HepG2 (cell line): ENCODE measurements around the gene CSNK1E. TPM values are rescaled to one million over a fixed set of nuclear protein-coding genes. Genes with fewer than 3 reads are reported as not detected.

Experiments
- ATAC-seq: fragments of 200-7000 bp; cut with Tn5 transposase; 3 replicates; pipeline ENCODE4 v1.9.1; 2020; ENCODE audit warnings: mild to moderate bottlenecking, moderate library complexity
- BruUV-seq: library from RNA; stranded (reverse); fragments of 400-500 nt; replicated peaks from 2 replicates; lab custom pipeline; 2021; lab: Mats Ljungman, UMichigan
- CTCF ChIA-PET: fragments of 300-600 bp; formaldehyde crosslinking; extraction: SDS; loops from one replicate; lab custom pipeline; 2021; ENCODE audit warnings: low total read pairs, inconsistent platforms, low intra/inter-chr PET ratio; lab: Yijun Ruan, JAX
- POLR2A ChIA-PET: fragments of 350-600 bp; sonication (Branson Sonifier 250); formaldehyde crosslinking; loops from one replicate; lab custom pipeline; 2020; ENCODE audit warnings: antibody characterized with exemption, inconsistent platforms; lab: Yijun Ruan, JAX
- DNase-seq: peaks from one replicate; pipeline ENCODE4 v3.0.0-alpha.2; 2015; ENCODE audit warnings: low spot score
- FAIRE-seq: peaks from 3 replicates; lab custom pipeline; 2011; peaks lifted over from hg19 to GRCh38; lab: Jason Lieb, UNC
- H2AFZ ChIP-seq: one replicate; pipeline ENCODE4 v1.6.1; 2011; ENCODE audit warnings: low read length, inconsistent platforms
- H3K27ac ChIP-seq: fragments of 300-600 bp; 3 replicates; pipeline ENCODE4 v1.8.0; 2011; ENCODE audit warnings: mixed run types, mild to moderate bottlenecking, mixed read lengths, low read length, inconsistent platforms; ENCODE audit not compliant: insufficient read depth; ENCODE audit errors: extremely low read length
- H3K27me3 ChIP-seq, 2 experiments: fragments of 200-600 bp in 1 of 2; 2 replicates in 1 of 2; 3 replicates in 1 of 2; pipeline versions ENCODE4 v1.6.0 to v1.8.0; 2011; ENCODE audit warnings: low read length in 2 of 2, mild to moderate bottlenecking in 2 of 2, moderate library complexity in 2 of 2, inconsistent platforms in 1 of 2; ENCODE audit not compliant: insufficient read depth in 2 of 2, control insufficient read depth in 1 of 2
- H3K36me3 ChIP-seq, 2 experiments: fragments of 200-600 bp in 1 of 2; replicated peaks in 1 of 2; 2 replicates in 1 of 2; 3 replicates in 1 of 2; pipeline versions ENCODE4 v1.5.1 to v1.8.0; 2011; ENCODE audit warnings: low read length in 2 of 2, inconsistent platforms in 1 of 2; ENCODE audit not compliant: insufficient read depth in 2 of 2, control insufficient read depth in 1 of 2
- H3K4me1 ChIP-seq: 2 replicates; pipeline ENCODE4 v1.5.1; 2012; ENCODE audit warnings: low read length, inconsistent platforms; ENCODE audit not compliant: insufficient read depth
- H3K4me2 ChIP-seq: 2 replicates; pipeline ENCODE4 v1.6.0; 2011; ENCODE audit warnings: low read depth, low read length, inconsistent platforms
- H3K4me3 ChIP-seq, 3 experiments: fragments of 200-600 bp in 1 of 3; sonication (generic), shearing (Covaris generic) in 1 of 3; replicated peaks in 1 of 3; 2 replicates each; pipeline ENCODE4 v1.5.1; 2011 to 2016; ENCODE audit warnings: low read length in 3 of 3, inconsistent platforms in 2 of 3, low read depth in 2 of 3, mild to moderate bottlenecking in 2 of 3, control low read depth in 1 of 3, mixed read lengths in 1 of 3; ENCODE audit not compliant: insufficient read depth in 1 of 3
- H3K79me2 ChIP-seq: one replicate; pipeline ENCODE4 v1.6.1; 2011; ENCODE audit warnings: low read length, inconsistent platforms; ENCODE audit not compliant: insufficient read depth
- H3K9ac ChIP-seq: 2 replicates; pipeline ENCODE4 v1.6.0; 2011; ENCODE audit warnings: mild to moderate bottlenecking, low read depth, low read length, inconsistent platforms; ENCODE audit not compliant: insufficient read depth
- H3K9me3 ChIP-seq: 2 replicates; pipeline ENCODE4 v1.5.1; 2012; ENCODE audit warnings: mild to moderate bottlenecking, low read length
- H4K20me1 ChIP-seq: 2 replicates; pipeline ENCODE4 v1.6.0; 2011; ENCODE audit warnings: inconsistent platforms, mild to moderate bottlenecking, low read length, moderate library complexity; ENCODE audit not compliant: insufficient read depth
- MBNL3 ChIP-seq: fragments of 250-450 bp; sonication (Bioruptor Pico); conservative IDR thresholded peaks from 2 replicates; pipeline ENCODE4 v1.8.0; 2022; ENCODE audit warnings: mild to moderate bottlenecking, inconsistent platforms
- NPAS2 ChIP-seq: sonication (generic); formaldehyde crosslinking; IDR thresholded peaks from 2 replicates; pipeline ENCODE4 v1.8.0; 2022; ENCODE audit warnings: mild to moderate bottlenecking, missing genetic modification reagents, borderline replicate concordance
- ZNF558 ChIP-seq: sonication (generic); formaldehyde crosslinking; IDR thresholded peaks from 2 replicates; pipeline ENCODE4 v1.9.0; 2022; ENCODE audit warnings: mild to moderate bottlenecking, missing genetic modification reagents, borderline replicate concordance
- WGBS: methylation state at CpG from one replicate; pipeline ENCODE4 v1.1.6; 2017; ENCODE audit warnings: low lambda C conversion rate; 5-methylcytosine and 5-hydroxymethylcytosine counted together
- in situ Hi-C: cut with HindIII; loops from 2 replicates; pipeline ENCODE4 v1.10.0; 2017; ENCODE audit warnings: low pct_unique_long_range_greater_than_20kb; ENCODE audit not compliant: extremely low pct_ligation_motif_present
- intact Hi-C: fragments of 100-400 bp; cut with micrococcal nuclease; formaldehyde crosslinking; loops from one replicate; pipeline ENCODE4 v1.10.0; 2022; ENCODE audit not compliant: unreplicated experiment
- polyA plus RNA-seq, 8 experiments: library from polyadenylated mRNA; depleted of rRNA in 3 of 8; stranded (reverse) in 7 of 8; unstranded in 1 of 8; fragments of >200 nt; fragmentation: Illumina TruSeq in 4 of 8; extraction: Trizol in 4 of 8; gene quantifications; 2 replicates each; pipeline versions ENCODE4 v1.2.1 to v1.2.3, GENCODE V29; 2011 to 2016; ENCODE audit warnings: low read depth in 4 of 8, missing spikeins in 1 of 8, mixed read lengths in 1 of 8; ENCODE audit not compliant: insufficient read depth in 1 of 8
- total RNA-seq, 5 experiments: library from RNA; depleted of rRNA; stranded (reverse); fragments of >200 nt; fragmentation: Illumina TruSeq; extraction: Trizol; gene quantifications; 2 replicates each; pipeline ENCODE4 v1.2.3, GENCODE V29; 2016; ENCODE audit warnings: low read depth in 1 of 5
- TF ChIP-seq, protein P1 (sequence below): sonication (generic); formaldehyde crosslinking; IDR thresholded peaks from 2 replicates; pipeline ENCODE4 v1.4.0; 2020; ENCODE audit warnings: missing genetic modification reagents
- TF ChIP-seq, protein P2 (sequence below): sonication (generic); formaldehyde crosslinking; IDR thresholded peaks from 2 replicates; pipeline ENCODE4 v1.8.0; 2022; ENCODE audit warnings: missing genetic modification reagents, mild to moderate bottlenecking, moderate library complexity, borderline replicate concordance
- TF ChIP-seq, protein P3 (sequence below): sonication (generic); formaldehyde crosslinking; IDR thresholded peaks from 2 replicates; pipeline ENCODE4 v1.8.0; 2022; ENCODE audit warnings: missing genetic modification reagents, low read depth, mild to moderate bottlenecking, borderline replicate concordance
- TF ChIP-seq, protein P4 (sequence below): sonication (generic); formaldehyde crosslinking; IDR thresholded peaks from 2 replicates; pipeline ENCODE4 v1.5.1; 2020; ENCODE audit warnings: mild to moderate bottlenecking, missing genetic modification reagents, moderate library complexity

The CSNK1E gene
- total and polyA plus RNA-seq, 2 of the 13 experiments (the other 11 are each of a cell fraction or from before 2014, with no cell fraction given): 34.7 to 129 TPM

DNA sequence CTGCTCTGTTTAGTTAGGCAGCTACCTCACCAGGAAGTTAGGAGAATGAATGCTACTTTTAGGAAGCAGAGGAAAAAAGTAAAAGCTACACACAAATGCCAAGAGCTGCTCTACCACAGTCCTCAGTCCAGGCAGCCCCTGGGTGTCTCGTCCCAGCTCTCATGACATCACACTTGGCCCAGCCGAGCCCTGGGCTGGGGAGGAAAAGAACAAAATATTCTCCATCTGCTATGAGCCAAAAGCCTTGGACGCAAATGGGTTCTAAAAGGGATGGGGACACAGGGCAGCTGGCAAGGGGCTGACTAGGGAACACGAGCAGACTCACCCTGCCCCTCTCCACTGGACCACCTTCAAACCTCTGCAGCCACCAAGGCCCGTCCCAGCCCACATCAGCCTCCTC is 70.5 kb downstream of the CSNK1E start (continued):
- TF ChIP-seq, protein P1, sequence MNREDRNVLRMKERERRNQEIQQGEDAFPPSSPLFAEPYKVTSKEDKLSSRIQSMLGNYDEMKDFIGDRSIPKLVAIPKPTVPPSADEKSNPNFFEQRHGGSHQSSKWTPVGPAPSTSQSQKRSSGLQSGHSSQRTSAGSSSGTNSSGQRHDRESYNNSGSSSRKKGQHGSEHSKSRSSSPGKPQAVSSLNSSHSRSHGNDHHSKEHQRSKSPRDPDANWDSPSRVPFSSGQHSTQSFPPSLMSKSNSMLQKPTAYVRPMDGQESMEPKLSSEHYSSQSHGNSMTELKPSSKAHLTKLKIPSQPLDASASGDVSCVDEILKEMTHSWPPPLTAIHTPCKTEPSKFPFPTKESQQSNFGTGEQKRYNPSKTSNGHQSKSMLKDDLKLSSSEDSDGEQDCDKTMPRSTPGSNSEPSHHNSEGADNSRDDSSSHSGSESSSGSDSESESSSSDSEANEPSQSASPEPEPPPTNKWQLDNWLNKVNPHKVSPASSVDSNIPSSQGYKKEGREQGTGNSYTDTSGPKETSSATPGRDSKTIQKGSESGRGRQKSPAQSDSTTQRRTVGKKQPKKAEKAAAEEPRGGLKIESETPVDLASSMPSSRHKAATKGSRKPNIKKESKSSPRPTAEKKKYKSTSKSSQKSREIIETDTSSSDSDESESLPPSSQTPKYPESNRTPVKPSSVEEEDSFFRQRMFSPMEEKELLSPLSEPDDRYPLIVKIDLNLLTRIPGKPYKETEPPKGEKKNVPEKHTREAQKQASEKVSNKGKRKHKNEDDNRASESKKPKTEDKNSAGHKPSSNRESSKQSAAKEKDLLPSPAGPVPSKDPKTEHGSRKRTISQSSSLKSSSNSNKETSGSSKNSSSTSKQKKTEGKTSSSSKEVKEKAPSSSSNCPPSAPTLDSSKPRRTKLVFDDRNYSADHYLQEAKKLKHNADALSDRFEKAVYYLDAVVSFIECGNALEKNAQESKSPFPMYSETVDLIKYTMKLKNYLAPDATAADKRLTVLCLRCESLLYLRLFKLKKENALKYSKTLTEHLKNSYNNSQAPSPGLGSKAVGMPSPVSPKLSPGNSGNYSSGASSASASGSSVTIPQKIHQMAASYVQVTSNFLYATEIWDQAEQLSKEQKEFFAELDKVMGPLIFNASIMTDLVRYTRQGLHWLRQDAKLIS (CRISPR knock-in tag): no peak
- TF ChIP-seq, protein P2, sequence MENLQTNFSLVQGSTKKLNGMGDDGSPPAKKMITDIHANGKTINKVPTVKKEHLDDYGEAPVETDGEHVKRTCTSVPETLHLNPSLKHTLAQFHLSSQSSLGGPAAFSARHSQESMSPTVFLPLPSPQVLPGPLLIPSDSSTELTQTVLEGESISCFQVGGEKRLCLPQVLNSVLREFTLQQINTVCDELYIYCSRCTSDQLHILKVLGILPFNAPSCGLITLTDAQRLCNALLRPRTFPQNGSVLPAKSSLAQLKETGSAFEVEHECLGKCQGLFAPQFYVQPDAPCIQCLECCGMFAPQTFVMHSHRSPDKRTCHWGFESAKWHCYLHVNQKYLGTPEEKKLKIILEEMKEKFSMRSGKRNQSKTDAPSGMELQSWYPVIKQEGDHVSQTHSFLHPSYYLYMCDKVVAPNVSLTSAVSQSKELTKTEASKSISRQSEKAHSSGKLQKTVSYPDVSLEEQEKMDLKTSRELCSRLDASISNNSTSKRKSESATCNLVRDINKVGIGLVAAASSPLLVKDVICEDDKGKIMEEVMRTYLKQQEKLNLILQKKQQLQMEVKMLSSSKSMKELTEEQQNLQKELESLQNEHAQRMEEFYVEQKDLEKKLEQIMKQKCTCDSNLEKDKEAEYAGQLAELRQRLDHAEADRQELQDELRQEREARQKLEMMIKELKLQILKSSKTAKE (CRISPR knock-in tag): no peak
- TF ChIP-seq ZNF558: no peak

DNA sequence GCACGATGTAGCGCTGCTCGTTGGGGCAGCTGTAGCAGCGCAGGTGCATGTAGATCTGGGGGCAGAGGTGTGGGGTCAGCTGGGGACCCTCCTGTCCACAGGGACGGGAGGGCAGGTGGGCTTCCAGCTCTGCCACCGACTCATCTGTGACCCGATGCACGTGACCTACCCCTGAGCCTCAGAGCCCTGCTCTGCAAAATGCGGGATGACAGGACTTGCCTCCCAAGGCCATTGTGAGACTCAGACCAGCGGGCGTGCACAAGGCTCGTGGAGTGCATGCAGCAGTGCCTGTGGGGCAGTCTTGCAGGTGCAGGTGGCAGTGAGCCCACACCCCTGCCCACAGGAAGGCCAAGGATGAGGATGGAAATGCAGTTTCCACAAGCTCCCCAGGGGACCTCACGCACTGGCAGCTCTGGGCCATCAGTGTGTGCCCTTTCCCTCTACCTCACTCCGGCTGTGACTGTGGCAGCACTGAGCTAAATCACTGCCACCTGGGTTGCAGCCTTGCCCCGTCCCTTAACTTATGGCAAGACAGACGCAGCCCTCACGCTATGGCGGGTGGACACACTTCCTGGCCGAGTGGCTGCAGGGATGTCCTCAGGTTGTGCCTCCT is 71.1 kb downstream of the CSNK1E start:
- Histone ChIP-seq H3K27ac (no peak overlapping the region), H3K27me3 (no peaks in the 10 kb centered on the region), H3K4me1 (peaks cover 15% of the 10 kb centered on the region), H4K20me1 (0 out of 2 replicates have a peak, but pooled peaks cover 7% of the 10 kb centered on the region), H3K79me2 (peaks cover 4% of the 10 kb centered on the region), H3K9me3 (no peaks in the 10 kb centered on the region), H3K4me2 (no peak overlapping the region), H3K36me3 (peaks cover 11 to 30% of the 10 kb centered on the region in 2 experiments; a peak in 4 of 5 replicates), H3K9ac (no peak overlapping the region), H2AFZ (no peak overlapping the region), H3K4me3 (no peak overlapping the region)
- WGBS: 96% methylated on average over 15 of the region's 19 CpGs
- ChIA-PET POLR2A (no interaction called here), CTCF (no interaction called here)
- in situ Hi-C loops: no loop called here
- ATAC-seq (no peak), FAIRE-seq (no peak), DNase-seq (no peak)
- intact Hi-C loops: no loop called here
- TF ChIP-seq, protein P3, sequence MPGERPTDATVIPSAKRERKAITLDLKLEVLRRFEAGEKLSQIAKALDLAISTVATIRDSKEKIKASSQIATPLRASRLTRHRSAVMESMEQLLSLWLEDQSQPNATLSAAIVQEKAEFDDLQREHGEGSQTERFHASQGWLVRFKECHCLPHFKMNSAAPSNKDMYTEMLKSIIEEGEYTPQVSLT (CRISPR knock-in tag): no peak
- TF ChIP-seq, protein P4, sequence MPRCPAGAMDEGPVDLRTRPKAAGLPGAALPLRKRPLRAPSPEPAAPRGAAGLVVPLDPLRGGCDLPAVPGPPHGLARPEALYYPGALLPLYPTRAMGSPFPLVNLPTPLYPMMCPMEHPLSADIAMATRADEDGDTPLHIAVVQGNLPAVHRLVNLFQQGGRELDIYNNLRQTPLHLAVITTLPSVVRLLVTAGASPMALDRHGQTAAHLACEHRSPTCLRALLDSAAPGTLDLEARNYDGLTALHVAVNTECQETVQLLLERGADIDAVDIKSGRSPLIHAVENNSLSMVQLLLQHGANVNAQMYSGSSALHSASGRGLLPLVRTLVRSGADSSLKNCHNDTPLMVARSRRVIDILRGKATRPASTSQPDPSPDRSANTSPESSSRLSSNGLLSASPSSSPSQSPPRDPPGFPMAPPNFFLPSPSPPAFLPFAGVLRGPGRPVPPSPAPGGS: no peak
- TF ChIP-seq MBNL3 (CRISPR knock-in tag) (no peak), NPAS2 (no peak)
- BruUV-seq: no TSS peak
